Right atrium auricular region (tissue), 2 donors: Measurements from ENCODE around the gene DPYSL5. TPM values are rescaled to one million over a fixed set of nuclear protein-coding genes. Genes with fewer than 3 reads are reported as not detected.

Source experiments
- DNase-seq: peaks from one replicate; pipeline ENCODE4 v3.0.0-alpha.2; 2019; ENCODE audit warnings: low spot score
- H3K27ac ChIP-seq, 2 donors: fragments of 200-600 bp; sonication (generic); 1 replicate in 1 of 2; 2 replicates in 1 of 2; pipeline ENCODE4 v1.5.1; 2016 to 2019
- H3K27me3 ChIP-seq, 2 donors: fragments of 200-600 bp; sonication (generic); one replicate each; pipeline versions ENCODE4 v1.5.1 to v1.6.0; 2017 to 2019
- H3K36me3 ChIP-seq: fragments of 200-600 bp; sonication (generic); one replicate; pipeline ENCODE4 v1.5.1; 2016
- H3K4me1 ChIP-seq, 2 donors: fragments of 200-600 bp; sonication (generic); one replicate each; pipeline versions ENCODE4 v1.5.1 to v1.6.0; 2017 to 2019
- H3K4me3 ChIP-seq, 2 donors: fragments of 200-600 bp; sonication (generic); 1 replicate in 1 of 2; 2 replicates in 1 of 2; pipeline ENCODE4 v1.5.1; 2017 to 2019; ENCODE audit warnings: mild to moderate bottlenecking in 1 of 2, moderate library complexity in 1 of 2
- H3K9me3 ChIP-seq, 2 donors: fragments of 200-600 bp; sonication (generic); one replicate each; pipeline ENCODE4 v1.5.1; 2019
- CTCF ChIP-seq, 2 donors: fragments of 200-600 bp; sonication (generic); IDR thresholded peaks; one replicate each; pipeline ENCODE4 v1.5.1; 2019; ENCODE audit warnings: antibody characterized with exemption in 2 of 2
- total RNA-seq, 2 donors: library from RNA; depleted of rRNA; stranded (reverse); fragments of >200 nt; gene quantifications; one replicate each; pipeline ENCODE4 v1.1.0, GENCODE V29; 2016

Gene DPYSL5
- total RNA-seq, 2 donors from 2014 or later, result 0.12 TPM; not detected in 1

- no peaks in the 10 kb centered on the region for H3K36me3 ChIP-seq
- H3K9me3 ChIP-seq, result no peaks in the 10 kb centered on the region
- no peak for TF ChIP-seq CTCF (IDR thresholded peaks at IDR 0.05)
- H3K27me3 ChIP-seq, result no peaks in the 10 kb centered on the region
- peaks cover 0 to 11% of the 10 kb centered on the region in 2 donors for H3K4me1 ChIP-seq
- H3K27ac ChIP-seq, result no peak overlapping the region
- no peak overlapping the region for H3K4me3 ChIP-seq
- DNase-seq, result no peak
Observed at GRCh38 chr2:26913999-26914658, 66.2 kb downstream of the DPYSL5 start.

GRCh38 chr2:26914659-26915310 is 66.9 kb downstream of the DPYSL5 start:
- Histone ChIP-seq H3K36me3 (no peaks in the 10 kb centered on the region), H3K9me3 (no peaks in the 10 kb centered on the region), H3K27ac (no peak overlapping the region), H3K4me1 (peaks cover 0 to 11% of the 10 kb centered on the region in 2 donors), H3K4me3 (no peak overlapping the region), H3K27me3 (no peaks in the 10 kb centered on the region)
- no peak for DNase-seq
- no peak for TF ChIP-seq CTCF (IDR thresholded peaks at IDR 0.05)

- peaks cover 0 to 11% of the 10 kb centered on the region in 2 donors for H3K4me1 ChIP-seq
- no peaks in the 10 kb centered on the region for H3K9me3 ChIP-seq
- H3K4me3 ChIP-seq, result no peak overlapping the region
- H3K27me3 ChIP-seq, result no peaks in the 10 kb centered on the region
- no peak for DNase-seq
- H3K36me3 ChIP-seq, result no peaks in the 10 kb centered on the region
- H3K27ac ChIP-seq, result no peak overlapping the region
- no peak for TF ChIP-seq CTCF (IDR thresholded peaks at IDR 0.05)
Observed at GRCh38 chr2:26915316-26915715, 67.4 kb downstream of the DPYSL5 start.

GRCh38 chr2:26916128-26916692 is 68.3 kb downstream of the DPYSL5 start:
- Histone ChIP-seq H3K36me3 (no peaks in the 10 kb centered on the region), H3K27me3 (no peaks in the 10 kb centered on the region)
- no peak for TF ChIP-seq CTCF (IDR thresholded peaks at IDR 0.05)

GRCh38 chr2:26917135-26917836 is 69.4 kb downstream of the DPYSL5 start:
- Histone ChIP-seq H3K36me3 (no peaks in the 10 kb centered on the region), H3K27me3 (no peaks in the 10 kb centered on the region), H3K4me3 (no peak overlapping the region), H3K4me1 (peaks cover 0 to 11% of the 10 kb centered on the region in 2 donors), H3K27ac (no peak overlapping the region), H3K9me3 (no peaks in the 10 kb centered on the region)
- no peak for TF ChIP-seq CTCF (IDR thresholded peaks at IDR 0.05)
- peak; percentile 38 for DNase-seq

More at GRCh38 chr2:26916128-26916692, 68.3 kb downstream of the DPYSL5 start:
- no peak for DNase-seq
- Histone ChIP-seq H3K4me1 (peaks cover 0 to 11% of the 10 kb centered on the region in 2 donors), H3K9me3 (no peaks in the 10 kb centered on the region), H3K27ac (no peak overlapping the region), H3K4me3 (no peak overlapping the region)
